ENCODE results near the gene GMDS.
"Not testable (repeated sequence)": the region's sequence is repeated elsewhere in the genome, so short reads cannot be mapped to it uniquely, and the experiment has no call there.

GMDS gene

GRCh38 chr6:1697688-1698351, 547.6 kb downstream of the GMDS start:
- Histone ChIP-seq H3K9ac (ENCODE audit: low read length) (peak overlapping the region; percentile 48; the same call in 1 of the 2 replicates), H3K36me3 (replicated peaks; ENCODE audit: low read depth, low read length) (peaks cover 5% of the 10 kb centered on the region), H3K27me3 (ENCODE audit: low read depth, low read length) (no peaks in the 10 kb centered on the region), H2AFZ (ENCODE audit: low read depth, low read length) (peak overlapping the region; percentile 68; the same call in 1 of the 2 replicates), H3K4me3 (ENCODE audit: low read length) (peak overlapping the region; percentile 62), H4K20me1 (ENCODE audit: insufficient read depth, low read length) (no peaks in the 10 kb centered on the region), H3K4me2 (ENCODE audit: low read length) (peak overlapping the region; percentile 77), H3K4me1 (ENCODE audit: low read length) (peaks cover 24% of the 10 kb centered on the region), H3K27ac (ENCODE audit: low read length) (peak overlapping the region; percentile 47), H3K79me2 (ENCODE audit: low read length) (no peaks in the 10 kb centered on the region), H3K9me3 (ENCODE audit: insufficient read depth, low read length) (no peaks in the 10 kb centered on the region)
- no peak for TF ChIP-seq EZH2phosphoT487 (IDR thresholded peaks at IDR 0.05; ENCODE audit: low read depth)

- no peak overlapping the region for H3K9ac ChIP-seq (ENCODE audit: low read length)
- no peak overlapping the region for H3K4me2 ChIP-seq (ENCODE audit: low read length)
- no peaks in the 10 kb centered on the region for H3K79me2 ChIP-seq (ENCODE audit: low read length)
- peaks cover 7% of the 10 kb centered on the region for H3K36me3 ChIP-seq (replicated peaks; ENCODE audit: low read depth, low read length)
- no peak overlapping the region for H2AFZ ChIP-seq (ENCODE audit: low read depth, low read length)
- no peak overlapping the region for H3K27ac ChIP-seq (ENCODE audit: low read length)
- peaks cover 24% of the 10 kb centered on the region for H3K4me1 ChIP-seq (ENCODE audit: low read length)
- no peaks in the 10 kb centered on the region for H3K9me3 ChIP-seq (ENCODE audit: insufficient read depth, low read length)
- no peak for TF ChIP-seq CTCF (IDR thresholded peaks at IDR 0.05; ENCODE audit: low read depth, low read length)
- H3K27me3 ChIP-seq (ENCODE audit: low read depth, low read length): no peaks in the 10 kb centered on the region
- no peaks in the 10 kb centered on the region for H4K20me1 ChIP-seq (ENCODE audit: insufficient read depth, low read length)
- no peak overlapping the region for H3K4me3 ChIP-seq (ENCODE audit: low read length)
Measured at GRCh38 chr6:1696463-1696850, 548.9 kb downstream of the GMDS start.

- Histone ChIP-seq H3K27ac (ENCODE audit: low read length) (no peak overlapping the region), H2AFZ (ENCODE audit: low read depth, low read length) (no peak overlapping the region), H3K4me2 (ENCODE audit: low read length) (no peak overlapping the region), H3K27me3 (ENCODE audit: low read depth, low read length) (no peaks in the 10 kb centered on the region), H3K4me1 (ENCODE audit: low read length) (peaks cover 27% of the 10 kb centered on the region), H3K79me2 (ENCODE audit: low read length) (no peaks in the 10 kb centered on the region), H3K36me3 (replicated peaks; ENCODE audit: low read depth, low read length) (peaks cover 7% of the 10 kb centered on the region), H4K20me1 (ENCODE audit: insufficient read depth, low read length) (no peaks in the 10 kb centered on the region), H3K4me3 (ENCODE audit: low read length) (no peak overlapping the region), H3K9ac (ENCODE audit: low read length) (no peak overlapping the region), H3K9me3 (ENCODE audit: insufficient read depth, low read length) (no peaks in the 10 kb centered on the region)
- TF ChIP-seq CTCF (IDR thresholded peaks at IDR 0.05; ENCODE audit: low read depth, low read length): no peak
- no peak for TF ChIP-seq EZH2phosphoT487 (IDR thresholded peaks at IDR 0.05; ENCODE audit: low read depth)
Measured at GRCh38 chr6:1695546-1696462, 549.6 kb downstream of the GMDS start.

DNA sequence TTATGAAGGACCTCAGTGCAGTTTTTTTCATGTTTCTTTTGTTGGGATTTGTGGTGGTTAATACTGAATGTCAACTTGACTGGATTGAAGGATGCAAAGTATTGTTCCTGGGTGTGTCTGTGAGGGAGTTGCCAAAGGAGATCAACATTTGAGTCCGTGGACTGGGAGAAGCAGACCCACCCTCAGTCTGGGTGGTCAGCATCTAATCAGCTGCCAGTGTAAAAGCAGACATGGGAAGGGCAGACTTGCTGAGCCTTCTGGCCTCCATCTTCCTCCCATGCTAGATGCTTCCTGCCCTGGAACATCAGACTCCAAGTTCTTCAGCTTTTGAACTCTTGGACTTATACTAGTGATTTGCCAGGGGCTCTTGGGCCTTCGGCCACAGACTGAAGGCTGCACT, 553.6 kb downstream of the GMDS start:
- H3K36me3 ChIP-seq (replicated peaks; ENCODE audit: low read depth, low read length); H3K27ac ChIP-seq (ENCODE audit: low read length); H3K79me2 ChIP-seq (ENCODE audit: low read length); H3K9ac ChIP-seq (ENCODE audit: low read length); H3K9me3 ChIP-seq (ENCODE audit: insufficient read depth, low read length); H3K27me3 ChIP-seq (ENCODE audit: low read depth, low read length); H4K20me1 ChIP-seq (ENCODE audit: insufficient read depth, low read length); H3K4me3 ChIP-seq (ENCODE audit: low read length); H2AFZ ChIP-seq (ENCODE audit: low read depth, low read length); H3K4me2 ChIP-seq (ENCODE audit: low read length): not testable (repeated sequence)
- peaks cover 20% of the 10 kb centered on the region for H3K4me1 ChIP-seq (ENCODE audit: low read length)

DNA sequence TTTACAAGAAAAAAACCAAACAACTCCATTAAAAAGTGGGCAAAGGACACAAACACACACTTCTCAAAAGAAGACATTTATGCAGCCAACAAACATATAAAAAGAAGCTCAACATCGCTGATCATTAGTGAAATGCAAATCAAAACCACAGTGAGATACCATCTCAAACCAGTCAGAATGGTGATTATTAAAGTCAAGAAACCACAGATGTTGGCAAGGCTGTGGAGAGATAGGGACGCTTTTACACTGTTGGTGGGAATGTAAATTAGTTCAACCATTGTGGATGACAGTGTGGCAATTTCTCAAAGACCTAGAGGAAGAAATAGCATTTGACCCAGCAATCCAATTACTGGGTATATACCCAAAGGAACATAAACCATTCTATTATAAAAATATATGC, 554.7 kb downstream of the GMDS start:
- not testable (repeated sequence) for H3K27ac ChIP-seq (ENCODE audit: low read length); H2AFZ ChIP-seq (ENCODE audit: low read depth, low read length); H3K36me3 ChIP-seq (replicated peaks; ENCODE audit: low read depth, low read length); H3K79me2 ChIP-seq (ENCODE audit: low read length); H4K20me1 ChIP-seq (ENCODE audit: insufficient read depth, low read length); H3K27me3 ChIP-seq (ENCODE audit: low read depth, low read length); H3K4me2 ChIP-seq (ENCODE audit: low read length); H3K9me3 ChIP-seq (ENCODE audit: insufficient read depth, low read length); H3K4me3 ChIP-seq (ENCODE audit: low read length); H3K9ac ChIP-seq (ENCODE audit: low read length)
- H3K4me1 ChIP-seq (ENCODE audit: low read length): peaks cover 20% of the 10 kb centered on the region

All from OCI-LY3 (cell line).